ENCODE measurements around the gene TARS2.
A peak's percentile ranks its signal among the peaks of the same experiment; 100 is the strongest.

The TARS2 gene

DNA sequence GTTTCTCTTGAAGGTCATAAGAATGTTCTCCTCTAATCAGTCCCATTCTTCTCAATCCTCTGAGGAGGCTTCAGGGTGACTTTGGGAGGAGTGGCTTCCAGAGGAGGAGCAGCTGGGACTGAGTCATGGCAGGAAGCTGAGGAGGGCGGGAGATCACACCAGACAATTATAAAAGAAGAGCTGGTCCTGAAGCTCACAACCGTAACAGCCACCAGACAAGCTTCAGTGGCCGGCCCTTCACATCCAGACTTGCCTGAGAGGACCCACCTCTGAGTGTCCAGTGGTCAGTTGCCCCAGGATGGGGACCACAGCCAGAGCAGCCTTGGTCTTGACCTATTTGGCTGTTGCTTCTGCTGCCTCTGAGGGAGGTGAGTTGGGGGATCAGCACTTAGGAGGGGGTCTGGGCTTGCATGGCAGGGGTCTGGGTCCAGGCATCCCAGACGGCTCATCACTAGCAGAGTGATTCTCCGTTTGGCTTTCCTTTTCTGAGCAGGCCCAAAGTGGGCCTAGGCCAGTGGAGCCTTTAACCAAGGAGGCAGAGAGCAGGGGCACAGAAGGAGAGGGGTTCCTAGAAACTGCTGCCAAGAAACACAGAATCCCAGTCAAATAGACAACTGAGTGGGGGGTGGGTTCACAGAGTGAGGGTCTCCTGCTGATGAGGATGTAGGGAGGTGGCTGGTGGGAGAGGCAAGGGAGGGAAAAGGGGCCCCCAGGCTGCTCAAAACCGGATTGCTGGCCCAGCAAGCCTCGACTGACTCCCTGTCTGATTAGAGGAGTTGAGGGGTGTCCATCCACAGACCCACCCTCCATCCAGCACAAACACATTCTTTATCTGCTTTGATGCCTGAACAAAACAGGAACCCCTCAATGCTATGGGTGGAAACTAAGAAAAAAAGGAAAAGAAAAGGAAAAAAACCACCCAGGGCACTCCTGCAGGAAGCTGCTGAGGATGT lies 21.0 kb downstream of the TARS2 start, which contains the start of gene ECM1:
Gene ECM1 (plus strand): TSS at position 198 of the 953 bp plus-strand sequence. CDS start 101 bp downstream, at position 299.
- TF ChIP-seq, protein P1, sequence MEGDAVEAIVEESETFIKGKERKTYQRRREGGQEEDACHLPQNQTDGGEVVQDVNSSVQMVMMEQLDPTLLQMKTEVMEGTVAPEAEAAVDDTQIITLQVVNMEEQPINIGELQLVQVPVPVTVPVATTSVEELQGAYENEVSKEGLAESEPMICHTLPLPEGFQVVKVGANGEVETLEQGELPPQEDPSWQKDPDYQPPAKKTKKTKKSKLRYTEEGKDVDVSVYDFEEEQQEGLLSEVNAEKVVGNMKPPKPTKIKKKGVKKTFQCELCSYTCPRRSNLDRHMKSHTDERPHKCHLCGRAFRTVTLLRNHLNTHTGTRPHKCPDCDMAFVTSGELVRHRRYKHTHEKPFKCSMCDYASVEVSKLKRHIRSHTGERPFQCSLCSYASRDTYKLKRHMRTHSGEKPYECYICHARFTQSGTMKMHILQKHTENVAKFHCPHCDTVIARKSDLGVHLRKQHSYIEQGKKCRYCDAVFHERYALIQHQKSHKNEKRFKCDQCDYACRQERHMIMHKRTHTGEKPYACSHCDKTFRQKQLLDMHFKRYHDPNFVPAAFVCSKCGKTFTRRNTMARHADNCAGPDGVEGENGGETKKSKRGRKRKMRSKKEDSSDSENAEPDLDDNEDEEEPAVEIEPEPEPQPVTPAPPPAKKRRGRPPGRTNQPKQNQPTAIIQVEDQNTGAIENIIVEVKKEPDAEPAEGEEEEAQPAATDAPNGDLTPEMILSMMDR (IDR thresholded peaks at IDR 0.05) = no peak
- TF ChIP-seq ZFX (IDR thresholded peaks at IDR 0.05; ENCODE audit: borderline replicate concordance) = no peak
- H3K27ac ChIP-seq = peak within 1 kb of the TSS; percentile 12; the same call in 1 of the 2 replicates

- TF ChIP-seq, protein P1 (IDR thresholded peaks at IDR 0.05) = no peak
- no peak for TF ChIP-seq ZFX (IDR thresholded peaks at IDR 0.05; ENCODE audit: borderline replicate concordance)
- no peak overlapping the region for H3K27ac ChIP-seq
These were observed 21.8 kb downstream of the TARS2 start for GRCh38 chr1:150508982-150509381.

DNA sequence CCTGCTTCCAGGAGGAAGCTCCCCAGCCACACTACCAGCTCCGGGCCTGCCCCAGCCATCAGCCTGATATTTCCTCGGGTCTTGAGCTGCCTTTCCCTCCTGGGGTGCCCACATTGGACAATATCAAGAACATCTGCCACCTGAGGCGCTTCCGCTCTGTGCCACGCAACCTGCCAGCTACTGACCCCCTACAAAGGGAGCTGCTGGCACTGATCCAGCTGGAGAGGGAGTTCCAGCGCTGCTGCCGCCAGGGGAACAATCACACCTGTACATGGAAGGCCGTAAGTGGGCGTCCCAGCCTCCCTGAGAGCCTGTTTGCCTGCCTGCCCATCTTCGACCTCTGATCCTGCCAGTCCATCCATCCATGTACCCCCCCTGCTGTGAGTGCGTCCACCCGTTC lies 24.3 kb downstream of the TARS2 start:
- TF ChIP-seq, protein P1 (IDR thresholded peaks at IDR 0.05) = no peak
- no peak for TF ChIP-seq ZFX (IDR thresholded peaks at IDR 0.05; ENCODE audit: borderline replicate concordance)
- H3K27ac ChIP-seq = no peak overlapping the region

DNA sequence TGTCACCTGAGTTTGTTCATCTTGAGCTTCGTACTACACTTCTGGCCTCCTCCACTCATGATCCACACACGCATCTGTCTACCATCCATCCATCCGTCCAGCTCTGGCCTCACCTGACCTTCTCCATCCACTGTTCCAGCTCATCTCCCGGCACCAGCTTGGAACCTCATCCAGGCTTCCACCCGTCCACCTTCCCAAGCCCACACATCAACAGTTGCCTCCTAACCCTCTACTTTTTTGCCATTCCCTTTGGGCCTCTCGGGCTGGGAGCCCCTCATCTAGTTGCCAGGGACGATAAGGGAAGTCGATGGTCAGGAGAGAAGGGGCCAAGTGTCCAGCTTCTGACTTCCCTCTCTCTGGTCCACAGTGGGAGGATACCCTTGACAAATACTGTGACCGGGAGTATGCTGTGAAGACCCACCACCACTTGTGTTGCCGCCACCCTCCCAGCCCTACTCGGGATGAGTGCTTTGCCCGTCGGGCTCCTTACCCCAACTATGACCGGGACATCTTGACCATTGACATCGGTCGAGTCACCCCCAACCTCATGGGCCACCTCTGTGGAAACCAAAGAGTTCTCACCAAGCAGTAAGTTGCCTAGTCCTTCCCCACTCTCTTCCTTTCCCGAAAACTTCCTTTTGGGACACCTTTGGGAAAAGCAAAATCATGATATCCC lies 24.9 kb downstream of the TARS2 start:
- no peak overlapping the region for H3K27ac ChIP-seq
- TF ChIP-seq, protein P1 (IDR thresholded peaks at IDR 0.05) = no peak
- TF ChIP-seq ZFX (IDR thresholded peaks at IDR 0.05; ENCODE audit: borderline replicate concordance) = no peak

DNA sequence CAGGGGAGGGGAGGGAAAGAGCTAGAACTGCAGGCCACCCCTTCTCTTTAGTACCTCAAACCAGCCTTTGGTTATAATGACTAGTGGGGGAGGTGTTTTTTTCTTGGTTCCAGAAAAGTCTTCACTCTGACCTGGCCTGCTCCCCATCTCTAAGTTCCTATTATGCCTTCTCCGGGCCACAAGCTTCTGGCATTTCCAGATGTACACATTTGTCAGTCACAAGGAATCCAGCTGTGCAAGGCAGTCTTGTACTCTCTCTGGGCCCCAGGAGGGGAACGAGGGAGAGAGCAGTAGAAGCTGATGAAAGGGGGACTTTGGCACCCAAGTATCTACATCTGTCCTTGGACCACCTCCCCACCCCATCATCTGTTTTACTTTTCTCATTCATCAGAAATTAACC lies 25.6 kb downstream of the TARS2 start:
- TF ChIP-seq, protein P1 (IDR thresholded peaks at IDR 0.05) = no peak
- TF ChIP-seq ZFX (IDR thresholded peaks at IDR 0.05; ENCODE audit: borderline replicate concordance) = no peak
- H3K27ac ChIP-seq = no peak overlapping the region

GRCh38 chr1:150513351-150513791 lies 26.2 kb downstream of the TARS2 start:
- TF ChIP-seq, protein P1 (IDR thresholded peaks at IDR 0.05) = no peak
- TF ChIP-seq ZFX (IDR thresholded peaks at IDR 0.05; ENCODE audit: borderline replicate concordance) = no peak
- H3K27ac ChIP-seq = no peak overlapping the region

All from 22Rv1 (cell line).